Stimulated activated CD8-positive, alpha-beta memory T cell treated with anti-CD3 and anti-CD28 coated beads, Interleukin-4, amount 100 ng/mL, for 24 hours (primary cell): ENCODE measurements around the gene HMGCLL1.

Source experiments
- DNase-seq: peaks from one replicate; pipeline ENCODE4 v3.0.0-alpha.2; 2020; ENCODE audit warnings: low read depth

HMGCLL1 gene

DNA sequence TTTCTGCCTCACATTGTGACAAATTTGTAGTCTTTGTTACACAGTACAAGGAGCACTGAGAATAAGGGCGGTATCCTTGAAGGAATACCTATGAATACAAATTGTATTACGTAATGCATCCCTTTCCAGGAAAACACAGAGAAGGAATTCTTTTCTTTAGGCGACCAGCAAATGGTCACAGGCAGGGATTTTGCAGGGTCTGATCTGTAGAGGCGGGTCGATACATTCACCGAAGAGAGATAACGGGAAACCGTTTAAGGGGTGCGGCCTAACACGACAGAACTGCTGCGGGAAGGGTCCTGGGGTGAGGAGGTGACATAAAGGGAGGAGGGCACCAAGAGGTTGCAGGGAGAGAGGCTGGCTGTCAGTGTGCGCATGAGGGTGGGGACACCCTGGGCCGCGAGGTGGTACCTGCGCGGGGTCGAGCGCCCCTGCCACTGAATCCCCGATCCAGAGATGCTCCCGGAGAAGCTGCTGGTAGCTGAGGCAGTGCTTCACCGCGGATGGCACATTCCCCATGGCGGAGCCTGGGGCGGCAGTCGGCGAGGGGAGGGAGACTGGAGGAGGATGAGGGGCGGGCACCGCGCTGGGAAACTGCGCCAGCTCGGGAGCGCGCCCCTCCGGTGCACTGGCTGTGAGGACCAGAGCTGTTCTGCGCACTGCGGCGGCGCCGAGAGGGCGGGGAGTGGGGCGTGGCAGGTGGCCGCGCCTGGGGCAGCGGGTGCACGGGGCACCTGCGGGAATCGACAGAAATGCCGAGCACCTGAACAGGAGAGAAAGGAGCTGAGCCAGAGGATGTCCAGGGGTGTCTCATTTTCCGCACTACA, at the start of gene HMGCLL1:
Gene HMGCLL1 (minus strand): TSS at position 656 of the 827 bp plus-strand sequence. CDS start 137 bp downstream, at position 519.
- no peak for DNase-seq

DNA sequence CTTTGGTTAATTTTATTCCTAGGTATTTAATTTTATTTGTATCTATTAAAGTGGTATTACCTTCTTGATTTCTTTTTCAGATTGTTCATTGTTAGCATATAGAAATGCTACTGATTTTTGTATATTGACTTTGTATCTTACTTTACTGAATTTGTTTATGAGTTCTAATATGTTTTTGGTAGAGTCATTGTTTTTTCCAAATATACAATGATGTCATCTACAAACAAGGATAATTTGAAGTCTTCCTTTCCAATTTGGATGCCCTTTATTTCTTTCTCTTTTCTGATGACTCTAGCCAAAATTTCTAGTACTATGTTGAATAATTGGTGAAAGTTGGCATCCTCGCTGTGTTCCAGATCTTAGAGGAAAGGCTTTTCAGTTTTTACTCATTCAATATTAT, 43.0 kb upstream of the HMGCLL1 start:
- no peak for DNase-seq

DNA sequence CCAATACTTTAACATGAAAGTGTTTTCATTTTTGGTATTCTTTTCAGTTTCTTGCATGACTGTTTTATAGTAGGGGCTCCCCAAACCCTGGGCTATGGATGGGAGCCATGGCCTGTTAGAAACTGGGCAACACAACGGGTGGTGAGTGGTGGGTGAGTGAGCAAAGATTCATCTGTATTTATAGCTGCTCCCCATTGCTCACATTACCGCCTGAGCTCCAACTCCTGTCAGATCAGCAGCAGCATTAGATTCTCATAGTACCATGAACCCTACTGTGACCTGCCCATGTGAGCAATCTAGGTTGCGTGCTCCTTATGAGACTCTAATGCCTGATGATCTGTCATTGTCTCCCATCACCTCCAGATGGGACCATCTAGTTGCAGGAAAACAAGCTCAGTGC, 42.3 kb upstream of the HMGCLL1 start:
- DNase-seq = no peak

DNA sequence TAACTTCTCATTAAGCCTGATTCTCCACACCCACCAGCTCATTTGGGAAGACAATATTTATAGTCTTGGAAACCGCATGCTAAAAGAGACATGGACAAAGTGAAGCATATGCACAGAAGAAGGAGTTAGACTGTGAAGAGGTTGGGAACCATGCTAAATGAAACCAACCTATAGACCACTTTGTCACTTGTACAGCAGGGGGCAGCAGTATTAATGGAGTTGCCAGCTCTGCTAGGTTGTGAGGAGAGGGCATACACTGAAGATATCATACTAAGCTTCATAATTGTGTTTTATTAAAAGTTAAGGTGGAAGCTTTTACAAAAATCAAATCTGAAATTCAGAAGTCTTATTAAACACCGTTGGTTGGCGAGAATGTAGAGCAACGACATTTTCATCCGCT, 38.3 kb upstream of the HMGCLL1 start:
- no peak for DNase-seq

DNA sequence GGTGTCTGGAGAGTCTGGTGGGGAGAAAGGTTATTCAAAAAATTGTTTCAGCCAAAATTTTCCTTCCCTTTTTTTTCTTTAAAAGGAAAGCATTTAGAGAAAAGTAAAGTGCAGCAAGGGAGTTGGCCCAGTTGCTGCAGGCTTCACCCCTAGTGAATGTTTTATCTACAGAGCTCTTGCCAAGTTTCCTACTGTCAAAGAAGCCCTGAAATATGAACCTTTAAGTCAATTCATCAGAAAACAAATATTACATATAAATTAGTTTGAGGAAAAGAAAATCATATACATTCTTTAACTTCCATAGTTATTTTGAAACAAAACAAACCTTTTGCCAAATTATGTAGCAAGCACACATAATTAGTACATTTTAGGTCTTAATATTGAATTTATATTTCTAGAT, 25.0 kb upstream of the HMGCLL1 start:
- no peak for DNase-seq

DNA sequence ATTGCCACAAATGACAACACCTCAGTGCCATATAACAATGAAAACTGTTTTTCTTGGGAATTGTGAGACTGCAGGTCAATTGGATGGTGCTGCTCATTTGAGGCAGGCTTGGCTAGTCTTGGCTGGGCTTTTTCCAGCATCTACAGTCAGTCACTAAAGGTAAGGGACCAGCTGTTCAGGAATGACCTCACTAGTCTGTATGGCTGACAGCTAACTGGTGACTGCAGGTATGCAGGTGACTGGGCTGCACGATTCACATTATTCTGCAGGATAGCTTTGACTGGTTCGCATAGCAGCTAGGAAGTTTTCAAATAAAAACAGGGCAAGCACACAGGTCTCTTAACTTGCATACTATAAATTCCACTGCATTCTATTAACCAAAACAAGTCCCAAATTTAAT, 22.1 kb upstream of the HMGCLL1 start:
- DNase-seq = no peak

DNA sequence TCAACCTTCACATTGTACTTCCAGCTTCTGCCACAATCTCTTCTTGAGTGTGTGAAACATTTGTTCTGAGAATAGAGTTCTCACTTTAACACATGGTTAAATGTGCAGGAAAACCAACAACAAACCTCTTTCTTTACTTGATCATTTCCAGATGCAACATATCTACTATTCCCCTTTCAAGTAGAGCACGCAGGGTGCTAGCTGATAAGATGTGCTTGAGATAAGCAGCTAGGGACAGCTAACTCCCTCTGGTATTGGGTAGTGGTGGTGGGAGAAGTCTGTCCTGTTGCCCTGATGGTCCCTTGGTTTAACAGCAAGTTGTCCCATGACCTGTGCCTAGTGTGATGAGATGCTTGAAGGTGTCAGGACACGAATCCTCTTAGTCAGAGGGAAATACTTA, 15.4 kb upstream of the HMGCLL1 start:
- no peak for DNase-seq

DNA sequence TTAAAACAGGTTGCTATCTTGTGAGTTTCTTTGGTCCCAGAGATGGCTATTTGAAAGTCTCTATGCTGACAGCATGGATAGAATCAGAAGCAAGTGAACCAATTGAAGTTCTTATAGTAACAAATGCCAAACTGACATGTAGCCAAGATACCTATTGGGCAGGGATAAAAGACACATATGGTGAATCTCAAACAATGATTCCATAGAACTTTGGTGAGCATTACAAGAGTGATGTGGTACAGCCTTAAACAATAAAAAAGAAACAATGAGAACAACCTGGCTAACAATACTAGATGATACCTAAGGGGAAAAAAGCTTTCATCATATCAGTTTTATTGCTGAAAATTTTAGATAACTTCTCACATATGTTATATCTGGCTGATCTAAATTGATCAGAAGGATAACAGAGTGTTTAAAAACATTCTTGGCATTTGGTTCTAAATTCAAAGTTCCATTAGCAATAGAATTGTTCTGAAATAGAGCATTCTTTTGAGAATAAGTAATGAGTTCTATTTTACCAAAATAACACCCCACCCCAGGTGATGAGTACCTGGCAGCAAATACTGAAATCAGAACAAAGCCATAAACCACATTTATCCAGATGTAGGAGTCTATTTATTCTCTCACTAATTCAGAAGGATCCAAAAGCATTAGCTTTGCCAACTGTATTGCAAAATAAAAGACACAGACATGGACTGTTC, 5.8 kb upstream of the HMGCLL1 start:
- DNase-seq = no peak

DNA sequence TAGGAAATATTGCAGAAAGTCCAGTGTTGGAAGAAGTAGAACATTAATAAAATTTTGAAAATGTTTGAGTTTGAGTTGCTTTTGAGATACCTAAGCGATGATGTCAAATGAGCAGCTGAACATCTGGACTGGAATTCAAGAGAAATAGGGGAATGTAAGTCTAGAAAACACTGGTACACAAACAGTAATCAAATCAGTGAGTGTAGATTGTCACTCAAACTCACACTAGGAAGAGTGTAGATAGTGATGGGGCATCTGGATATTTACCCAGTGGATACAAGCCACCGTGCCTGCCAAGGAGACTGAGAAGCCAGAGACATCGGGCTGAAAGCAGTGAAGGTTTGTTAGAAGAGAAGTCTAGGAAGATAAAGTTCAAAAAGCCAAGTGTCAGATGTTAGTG, 2.2 kb downstream of the HMGCLL1 start:
- no peak for DNase-seq

DNA sequence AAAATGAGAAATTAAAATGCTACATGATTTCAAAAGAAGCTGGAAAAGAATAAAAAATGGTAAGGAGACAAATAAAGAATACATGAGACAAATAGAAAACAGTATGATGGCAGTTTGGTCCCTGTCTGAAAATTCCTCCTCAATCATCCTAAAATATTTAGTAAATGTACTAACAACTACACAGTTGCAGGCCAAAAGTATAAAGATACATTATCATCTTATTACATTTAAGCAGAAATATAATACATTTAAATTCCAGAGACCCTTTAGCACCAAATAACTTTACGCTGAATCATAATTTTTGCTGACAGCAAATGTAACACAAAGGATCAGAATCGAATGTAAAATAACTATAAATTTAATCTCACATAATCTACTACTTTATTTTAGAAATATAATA, 4.4 kb downstream of the HMGCLL1 start:
- no peak for DNase-seq

DNA sequence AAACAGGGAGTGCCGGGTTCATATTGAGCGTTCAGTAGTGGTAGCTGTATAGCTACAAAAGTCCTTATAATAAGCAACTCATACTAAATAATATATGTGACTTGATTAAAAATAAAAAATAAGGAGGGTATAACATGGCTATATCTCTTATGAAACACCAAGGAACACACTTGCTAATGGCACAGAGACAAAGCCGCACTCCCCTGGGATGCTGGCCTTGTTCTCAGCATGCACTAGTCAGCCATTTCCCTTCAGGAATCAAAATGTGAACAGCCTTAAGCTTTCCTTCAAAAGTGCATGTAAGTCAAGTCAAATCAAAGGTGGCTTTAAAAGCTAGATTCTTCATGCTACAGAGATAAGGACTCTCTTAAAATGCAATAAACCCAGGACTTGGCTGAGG, 9.4 kb downstream of the HMGCLL1 start:
- no peak for DNase-seq

DNA sequence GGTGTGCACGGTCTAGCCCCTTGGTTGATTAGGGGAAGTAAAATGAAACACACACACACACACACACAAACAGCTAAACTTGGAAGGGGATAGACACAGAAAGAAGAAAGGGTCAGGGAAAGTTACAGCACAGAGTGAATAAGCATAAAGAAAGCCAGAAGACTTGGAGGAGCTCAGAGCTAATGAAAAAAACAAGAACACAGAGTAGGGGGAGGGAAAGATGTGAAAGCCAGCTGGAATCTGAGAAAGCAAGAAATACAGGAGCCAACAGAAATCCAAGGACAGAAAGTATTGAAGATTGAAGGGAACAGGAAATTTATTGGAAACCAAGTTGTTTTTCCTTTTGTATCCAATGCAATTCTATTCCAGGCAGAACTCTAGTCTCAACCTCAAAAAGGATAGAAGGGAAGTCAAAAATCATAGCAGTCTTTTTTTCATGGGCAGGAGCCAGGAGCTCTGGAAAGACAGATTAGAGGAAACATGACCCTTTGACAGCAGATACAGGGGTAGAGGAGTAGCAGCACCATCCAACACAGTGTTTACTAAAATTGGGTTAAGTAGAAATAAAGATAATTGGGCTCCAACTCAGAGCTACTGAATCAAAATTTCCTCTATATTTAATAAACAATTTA, 10.1 kb downstream of the HMGCLL1 start:
- DNase-seq = no peak

DNA sequence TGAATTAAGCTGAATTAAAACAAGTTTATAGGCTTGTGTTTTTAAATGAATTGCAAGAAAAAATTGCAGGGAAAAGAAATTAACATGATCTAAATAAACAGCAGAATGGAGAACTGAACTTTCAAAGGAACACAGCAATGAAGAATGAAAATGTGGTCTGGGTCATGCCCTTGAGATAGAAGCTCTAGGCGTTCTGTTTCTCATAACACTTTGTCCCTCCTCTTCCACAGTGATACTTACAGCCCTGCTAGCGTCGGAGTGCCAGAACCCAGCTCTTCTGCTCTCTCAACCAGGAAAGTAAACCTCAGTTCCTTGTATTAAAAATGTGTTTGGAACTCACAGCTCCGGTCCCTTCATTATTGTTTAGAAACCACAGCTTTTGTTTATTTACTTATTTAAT, 11.4 kb downstream of the HMGCLL1 start:
- no peak for DNase-seq

DNA sequence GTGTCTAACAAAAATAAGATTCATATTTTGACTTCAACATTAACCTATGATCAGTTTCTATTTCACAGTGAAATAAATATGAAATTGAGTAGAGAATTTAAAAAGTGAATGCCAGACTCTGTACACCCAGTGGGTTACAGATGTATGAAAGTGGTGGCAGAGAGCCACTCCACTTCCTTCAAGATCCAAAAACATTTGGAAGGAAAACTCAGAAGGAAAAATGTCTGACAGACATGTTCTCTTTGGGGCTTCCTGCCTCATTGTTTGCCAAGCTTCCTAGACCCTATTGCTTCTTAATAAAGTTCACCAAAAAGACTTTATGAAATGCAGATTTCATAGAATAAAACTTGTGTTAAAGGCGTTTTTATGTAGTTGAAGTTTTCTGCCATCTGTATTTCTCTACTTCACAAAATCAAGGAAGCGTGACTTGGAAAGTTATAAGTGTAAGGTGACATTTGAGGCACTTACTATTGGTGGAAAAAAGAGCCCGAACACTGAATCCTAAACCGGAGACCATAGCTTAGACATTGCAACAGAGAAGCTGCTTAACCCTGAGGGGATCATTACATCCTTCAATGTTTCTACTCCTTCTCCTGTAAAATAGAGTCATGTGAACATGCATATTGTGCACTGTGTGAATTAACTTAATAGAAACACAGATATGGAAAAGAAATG, 12.8 kb downstream of the HMGCLL1 start:
- no peak for DNase-seq

DNA sequence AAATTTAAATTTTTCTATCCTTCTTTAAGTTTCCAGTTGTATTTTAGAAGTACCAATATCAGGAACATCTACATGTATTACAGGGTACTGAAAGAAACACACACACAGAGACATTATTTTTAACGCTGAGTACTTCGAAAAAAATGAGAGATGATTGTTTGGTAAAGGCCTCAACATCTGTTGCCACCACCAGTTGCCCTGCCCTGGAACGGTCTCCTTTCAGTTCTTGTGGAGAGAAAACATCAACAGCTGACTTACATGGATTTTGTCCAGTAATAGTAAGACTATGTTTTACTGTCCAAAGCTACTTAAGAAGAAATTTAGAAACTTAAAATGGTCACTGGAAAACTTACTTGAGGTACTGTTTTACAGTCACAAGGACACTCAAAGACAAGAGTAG, 16.7 kb downstream of the HMGCLL1 start:
- DNase-seq = no peak

DNA sequence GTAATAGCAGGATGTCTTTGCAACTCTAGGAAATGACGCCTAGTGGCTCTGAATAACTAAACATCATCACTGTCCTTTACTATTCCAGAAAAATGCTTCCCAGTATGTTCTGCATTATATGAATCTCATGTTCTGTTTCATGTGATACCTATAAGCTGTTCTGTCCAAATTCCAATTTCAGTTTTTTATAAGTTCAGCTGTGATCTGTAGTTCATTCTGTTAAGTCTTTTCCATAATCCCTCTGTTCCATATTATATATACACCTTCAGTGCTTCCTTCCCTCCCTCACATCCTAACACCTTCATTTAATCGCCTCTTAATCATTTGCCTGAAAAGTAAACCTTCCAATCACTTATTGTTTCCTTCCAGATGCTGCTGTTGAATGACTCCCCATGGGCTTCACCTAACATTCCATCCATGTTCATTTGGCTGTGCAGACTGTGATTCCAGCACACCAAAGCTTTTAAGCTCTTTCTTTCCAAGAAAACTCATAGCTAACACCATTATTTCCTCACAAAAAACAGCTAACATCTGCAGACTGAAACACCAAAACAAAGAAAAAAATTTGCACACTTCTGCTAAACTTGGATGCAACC, 18.6 kb downstream of the HMGCLL1 start:
- no peak for DNase-seq

DNA sequence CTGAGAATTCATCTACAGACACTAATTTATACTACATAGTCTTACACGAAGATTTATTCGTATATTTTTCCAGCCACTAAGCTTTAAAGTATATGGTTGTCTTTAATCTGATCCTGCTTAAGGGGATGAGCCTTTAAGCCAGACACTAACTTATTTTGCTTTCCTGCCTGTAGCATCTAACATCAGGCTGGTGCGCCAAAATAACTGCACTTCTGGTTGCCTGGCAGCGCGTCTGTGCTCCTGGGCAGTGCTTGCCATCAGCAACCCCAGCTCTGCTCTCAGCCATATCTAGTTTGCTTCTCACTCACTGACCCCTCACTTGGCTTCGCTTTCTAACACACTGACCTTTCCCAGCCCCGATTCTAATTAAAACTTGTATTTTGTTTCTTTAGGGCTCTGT, 21.8 kb downstream of the HMGCLL1 start:
- no peak for DNase-seq

DNA sequence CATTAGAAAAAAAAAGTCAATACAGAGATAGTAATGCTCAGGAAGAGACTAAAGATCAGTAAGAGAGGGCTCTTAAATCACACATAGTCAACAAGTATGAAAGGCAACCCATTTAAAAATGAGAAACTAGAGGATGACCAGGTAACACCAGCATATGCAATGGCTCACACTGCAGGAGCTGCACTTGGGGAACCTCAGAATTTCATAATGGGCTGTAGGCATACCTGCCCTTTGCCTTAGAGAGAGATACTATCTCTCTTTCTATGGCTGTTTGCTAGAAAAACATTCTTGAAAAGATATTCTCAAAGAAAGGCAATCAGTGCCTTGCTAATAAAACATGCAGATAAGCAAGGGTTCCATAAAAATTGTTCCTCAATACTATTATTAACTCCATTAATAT, 33.2 kb downstream of the HMGCLL1 start:
- no peak for DNase-seq

DNA sequence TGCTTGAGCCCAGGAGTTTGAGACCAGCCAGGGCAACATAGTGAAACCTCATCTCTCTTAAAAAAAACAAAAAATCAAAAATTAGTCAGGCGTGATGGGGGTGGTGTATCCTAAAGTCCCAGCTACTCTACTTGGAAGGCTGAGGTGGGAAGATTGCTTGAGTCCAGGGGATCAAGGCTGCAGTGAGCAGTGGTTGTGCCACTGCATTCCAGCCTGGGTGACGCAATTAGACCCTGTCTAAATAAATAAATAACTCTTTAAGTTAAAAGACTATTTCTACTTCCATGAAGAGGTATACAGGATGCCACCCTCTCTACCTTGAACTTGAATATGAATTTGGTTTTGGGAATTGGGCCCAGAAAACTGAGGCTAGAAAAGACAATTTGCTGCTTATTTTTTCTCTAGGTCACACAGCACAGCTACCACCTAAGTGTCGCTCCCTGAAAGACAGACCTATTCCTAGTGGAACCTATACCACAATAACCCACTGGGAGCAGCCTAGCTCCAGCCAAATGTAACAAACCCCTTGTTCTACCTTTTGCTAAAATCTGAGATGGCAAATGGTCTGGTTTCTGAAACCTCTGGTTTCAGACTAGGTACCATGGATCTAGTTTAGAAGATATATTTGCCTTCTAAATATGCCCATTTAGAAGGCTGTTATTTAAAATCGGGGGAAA, 35.2 kb downstream of the HMGCLL1 start:
- DNase-seq = no peak

DNA sequence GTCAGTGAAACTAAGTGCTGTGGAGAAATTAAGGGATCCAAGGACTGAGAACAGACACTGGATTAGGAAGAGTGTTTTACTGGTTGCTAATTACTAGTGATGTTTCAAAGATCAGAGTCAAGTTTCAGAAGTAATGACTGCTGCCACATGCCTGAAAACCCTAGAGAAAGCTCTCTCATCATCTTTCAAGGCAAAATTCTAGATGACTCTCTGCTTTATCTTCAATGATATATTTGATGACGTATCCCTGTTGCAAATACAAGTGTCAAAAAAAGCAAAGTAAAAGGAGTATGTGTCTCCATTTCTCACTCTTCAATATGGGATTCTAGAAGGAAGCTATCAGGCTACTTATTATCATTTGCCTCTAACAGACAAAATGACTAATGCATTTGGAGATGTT, 38.0 kb downstream of the HMGCLL1 start:
- DNase-seq = no peak

DNA sequence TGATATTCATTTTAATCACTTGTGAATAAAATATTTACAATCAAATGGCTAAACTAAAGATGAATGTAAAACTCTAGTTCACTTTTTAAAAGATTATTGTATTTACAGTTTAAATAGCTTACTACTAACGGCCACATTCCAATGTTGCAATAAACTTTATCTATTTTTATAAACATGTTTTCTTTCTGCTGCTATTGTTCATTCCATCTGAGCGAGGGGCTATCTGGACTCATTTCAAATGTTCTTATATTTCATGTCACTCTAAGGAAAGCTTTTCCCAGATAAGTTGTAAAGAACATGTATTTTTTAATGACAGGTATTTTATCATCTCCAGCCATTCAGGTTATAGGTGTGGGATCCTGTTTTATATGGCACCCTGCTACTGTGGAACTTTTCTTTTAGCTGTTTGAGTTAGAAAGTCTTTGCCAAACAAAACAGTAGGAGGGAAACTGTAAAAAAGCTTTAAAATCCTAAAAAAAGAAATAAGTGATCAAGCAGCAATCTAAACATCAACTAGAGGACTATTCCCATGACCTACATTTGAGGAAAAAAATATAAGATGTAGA, 42.5 kb downstream of the HMGCLL1 start:
- DNase-seq = no peak
